ENCODE results near the gene MYBBP1A. TPM values are rescaled to one million over a fixed set of nuclear protein-coding genes. Genes with fewer than 3 reads are reported as not detected.

MYBBP1A gene
- total RNA-seq, 4 donors from 2014 or later: 42.5 to 60.2 (median 48.9) TPM

- ATAC-seq: peak; percentile 40 to 47
- H3K4me3 ChIP-seq: no peak overlapping the region
- intact Hi-C loops (cut with DNase I; ENCODE audit: low total_unique reads): no loop called here
- H3K4me1 ChIP-seq: peaks cover 0 to 2% of the 10 kb centered on the region in 2 donors
- no peaks in the 10 kb centered on the region for H3K9me3 ChIP-seq
- H3K36me3 ChIP-seq: no peaks in the 10 kb centered on the region
- H3K27ac ChIP-seq: peak overlapping the region; percentile 74 to 82 (median 78)
- H3K27me3 ChIP-seq: no peaks in the 10 kb centered on the region
- in situ Hi-C loops (cut with MboI; ENCODE audit: low sequenced_read_pairs in 4 of 4): no loop called here
- DNase-seq: no peak
- TF ChIP-seq POLR2A (IDR thresholded peaks at IDR 0.05) (peak; percentile 8 to 48), CTCF (IDR thresholded peaks at IDR 0.05 in 4 of 5, conservative IDR thresholded peaks at IDR 0.05 in 1 of 5) (no peak)
Measured at GRCh38 chr17:4519361-4519788, 35.8 kb downstream of the MYBBP1A start.

GRCh38 chr17:4518901-4519300, 36.3 kb downstream of the MYBBP1A start:
- TF ChIP-seq CTCF (IDR thresholded peaks at IDR 0.05 in 4 of 5, conservative IDR thresholded peaks at IDR 0.05 in 1 of 5) (no peak), POLR2A (IDR thresholded peaks at IDR 0.05) (no peak)
- H3K9me3 ChIP-seq: no peaks in the 10 kb centered on the region
- H3K27me3 ChIP-seq: no peaks in the 10 kb centered on the region
- no peak overlapping the region for H3K4me3 ChIP-seq
- H3K36me3 ChIP-seq: no peaks in the 10 kb centered on the region
- intact Hi-C loops (cut with DNase I; ENCODE audit: low total_unique reads): no loop called here
- H3K27ac ChIP-seq: peak overlapping the region; percentile 74 to 81 (median 76)
- peaks cover 0 to 2% of the 10 kb centered on the region in 2 donors for H3K4me1 ChIP-seq
- no peak for ATAC-seq
- no peak for DNase-seq
- in situ Hi-C loops (cut with MboI; ENCODE audit: low sequenced_read_pairs in 4 of 4): no loop called here

GRCh38 chr17:4516735-4517134, 38.4 kb downstream of the MYBBP1A start:
- Histone ChIP-seq H3K9me3 (no peaks in the 10 kb centered on the region), H3K4me3 (no peak overlapping the region), H3K4me1 (no peaks in the 10 kb centered on the region), H3K27ac (peak overlapping the region in 2 of 4 donors; percentile 5 to 74), H3K27me3 (no peaks in the 10 kb centered on the region), H3K36me3 (no peaks in the 10 kb centered on the region)
- intact Hi-C loops (cut with DNase I; ENCODE audit: low total_unique reads) (no loop called here), in situ Hi-C loops (cut with MboI; ENCODE audit: low sequenced_read_pairs in 4 of 4) (no loop called here)
- DNase-seq (no peak), ATAC-seq (no peak)
- TF ChIP-seq CTCF (IDR thresholded peaks at IDR 0.05 in 4 of 5, conservative IDR thresholded peaks at IDR 0.05 in 1 of 5) (no peak), POLR2A (IDR thresholded peaks at IDR 0.05) (no peak)

GRCh38 chr17:4515501-4515900, 39.7 kb downstream of the MYBBP1A start:
- H3K9me3 ChIP-seq: no peaks in the 10 kb centered on the region
- in situ Hi-C loops (cut with MboI; ENCODE audit: low sequenced_read_pairs in 4 of 4): no loop called here

More at GRCh38 chr17:4515501-4515900, 39.7 kb downstream of the MYBBP1A start:
- no peak for ATAC-seq
- no peak for DNase-seq
- H3K27ac ChIP-seq: no peak overlapping the region
- no peaks in the 10 kb centered on the region for H3K36me3 ChIP-seq
- no peaks in the 10 kb centered on the region for H3K4me1 ChIP-seq
- TF ChIP-seq CTCF (IDR thresholded peaks at IDR 0.05 in 4 of 5, conservative IDR thresholded peaks at IDR 0.05 in 1 of 5): no peak
- TF ChIP-seq POLR2A (IDR thresholded peaks at IDR 0.05): no peak
- H3K4me3 ChIP-seq: no peak overlapping the region
- intact Hi-C loops (cut with DNase I; ENCODE audit: low total_unique reads): no loop called here
- no peaks in the 10 kb centered on the region for H3K27me3 ChIP-seq
